ENCODE measurements around the gene BTF3L4. TPM values are rescaled to one million over a fixed set of nuclear protein-coding genes. Genes with fewer than 3 reads are reported as not detected.

BTF3L4 gene
- 34.2 TPM for total RNA-seq
- long read RNA-seq, full-length matches to known transcripts, result 37 of 38 reads
- long read RNA-seq, partial matches to known transcripts, result 0 of 38 reads
- long read RNA-seq, other reads (novel, unspliced or antisense), result 1 of 38 reads

GRCh38 chr1:52056163-52056936, at the start of gene BTF3L4:
TSS of gene BTF3L4 (plus strand) at chr1:52056295. CDS start at chr1:52059848, 3,553 bp downstream.
- peak; percentile 8 for TF ChIP-seq CTCF (IDR thresholded peaks at IDR 0.05)
- Histone ChIP-seq H3K4me1 (peaks cover 42% of the 10 kb centered on the region), H3K27ac (peak within 1 kb of the TSS; percentile 93), H3K36me3 (peaks cover 34% of the 10 kb centered on the region), H3K9me3 (no peaks in the 10 kb centered on the region), H3K4me3 (peak within 1 kb of the TSS; percentile 97), H3K27me3 (no peaks in the 10 kb centered on the region)
- DNase-seq (peak; percentile 98), ATAC-seq (peak; percentile 97)
- intact Hi-C loops (cut with DNase I), result no loop called here

GRCh38 chr1:52007215-52008002, 48.7 kb upstream of the BTF3L4 start:
- H3K4me1 ChIP-seq, result no peaks in the 10 kb centered on the region
- H3K27me3 ChIP-seq, result peaks cover 25% of the 10 kb centered on the region
- intact Hi-C loops (cut with DNase I), result no loop called here
- H3K36me3 ChIP-seq, result no peaks in the 10 kb centered on the region
- no peaks in the 10 kb centered on the region for H3K9me3 ChIP-seq
- no peak for TF ChIP-seq CTCF (IDR thresholded peaks at IDR 0.05)
- no peak for DNase-seq
- no peak overlapping the region for H3K27ac ChIP-seq
- H3K4me3 ChIP-seq, result no peak overlapping the region
- ATAC-seq, result no peak

GRCh38 chr1:52008071-52008809, 47.9 kb upstream of the BTF3L4 start:
- peaks cover 23% of the 10 kb centered on the region for H3K27me3 ChIP-seq
- ATAC-seq, result no peak
- H3K4me1 ChIP-seq, result no peaks in the 10 kb centered on the region
- no peak for DNase-seq
- H3K9me3 ChIP-seq, result no peaks in the 10 kb centered on the region
- H3K36me3 ChIP-seq, result no peaks in the 10 kb centered on the region
- intact Hi-C loops (cut with DNase I), result no loop called here
- H3K4me3 ChIP-seq, result no peak overlapping the region
- H3K27ac ChIP-seq, result no peak overlapping the region
- TF ChIP-seq CTCF (IDR thresholded peaks at IDR 0.05), result no peak

- Histone ChIP-seq H3K27me3 (no peaks in the 10 kb centered on the region), H3K36me3 (peaks cover 59% of the 10 kb centered on the region), H3K4me3 (no peak overlapping the region), H3K4me1 (no peaks in the 10 kb centered on the region), H3K9me3 (no peaks in the 10 kb centered on the region), H3K27ac (no peak overlapping the region)
- intact Hi-C loops (cut with DNase I), result no loop called here
- no peak for TF ChIP-seq CTCF (IDR thresholded peaks at IDR 0.05)
- no peak for DNase-seq
- no peak for ATAC-seq
Observed at GRCh38 chr1:52022133-52022532, 34.0 kb upstream of the BTF3L4 start.

GRCh38 chr1:52026278-52026677, 29.8 kb upstream of the BTF3L4 start:
- DNase-seq (no peak), ATAC-seq (no peak)
- no peak for TF ChIP-seq CTCF (IDR thresholded peaks at IDR 0.05)
- peaks cover 6% of the 10 kb centered on the region for H3K4me1 ChIP-seq
- H3K4me3 ChIP-seq, result no peak overlapping the region
- intact Hi-C loops (cut with DNase I), result no loop called here
- H3K27me3 ChIP-seq, result no peaks in the 10 kb centered on the region
- H3K27ac ChIP-seq, result no peak overlapping the region
- H3K9me3 ChIP-seq, result no peaks in the 10 kb centered on the region
- peaks cover 45% of the 10 kb centered on the region for H3K36me3 ChIP-seq
